Measurements from ENCODE around the gene SPTBN1. TPM values are rescaled to one million over a fixed set of nuclear protein-coding genes. Genes with fewer than 3 reads are reported as not detected.

The SPTBN1 gene
- total RNA-seq, 1 experiment from 2014 or later = 171 TPM

DNA sequence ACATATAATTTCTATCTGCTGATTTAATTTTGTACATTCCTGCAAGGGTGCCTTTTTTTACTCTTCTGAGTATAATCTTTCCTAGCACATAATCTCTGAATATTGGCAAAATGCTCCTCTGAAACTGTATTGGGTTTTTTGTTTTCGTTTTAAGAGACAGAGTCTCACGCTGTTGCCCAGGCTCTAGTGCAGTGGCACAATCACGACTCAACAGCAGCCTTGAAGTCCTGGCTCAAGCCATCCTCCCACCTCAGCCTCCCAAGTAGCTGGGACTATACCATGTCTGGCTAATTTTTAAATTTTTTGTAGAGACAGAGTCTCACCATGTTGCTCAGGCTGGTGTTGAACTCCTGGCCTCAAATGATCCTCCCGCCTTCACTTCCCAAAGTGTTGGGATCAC, 104.9 kb downstream of the SPTBN1 start:
- Mint-ChIP-seq H3K9me3 (ENCODE audit: unreplicated experiment) (no peaks in the 10 kb centered on the region), H3K27ac (ENCODE audit: low read depth, unreplicated experiment) (peak overlapping the region; percentile 96), H3K27me3 (ENCODE audit: insufficient read depth, unreplicated experiment) (no peaks in the 10 kb centered on the region), H3K36me3 (ENCODE audit: insufficient read depth, unreplicated experiment) (peaks cover 14% of the 10 kb centered on the region), H3K4me1 (ENCODE audit: insufficient read depth, unreplicated experiment) (peaks cover 32% of the 10 kb centered on the region), H3K4me3 (ENCODE audit: unreplicated experiment) (peak overlapping the region; percentile 87)
- intact Hi-C loops (cut with micrococcal nuclease) = no loop called here
- no TSS peak for BruUV-seq (replicated peaks)
- TF ChIP-seq, protein P1, sequence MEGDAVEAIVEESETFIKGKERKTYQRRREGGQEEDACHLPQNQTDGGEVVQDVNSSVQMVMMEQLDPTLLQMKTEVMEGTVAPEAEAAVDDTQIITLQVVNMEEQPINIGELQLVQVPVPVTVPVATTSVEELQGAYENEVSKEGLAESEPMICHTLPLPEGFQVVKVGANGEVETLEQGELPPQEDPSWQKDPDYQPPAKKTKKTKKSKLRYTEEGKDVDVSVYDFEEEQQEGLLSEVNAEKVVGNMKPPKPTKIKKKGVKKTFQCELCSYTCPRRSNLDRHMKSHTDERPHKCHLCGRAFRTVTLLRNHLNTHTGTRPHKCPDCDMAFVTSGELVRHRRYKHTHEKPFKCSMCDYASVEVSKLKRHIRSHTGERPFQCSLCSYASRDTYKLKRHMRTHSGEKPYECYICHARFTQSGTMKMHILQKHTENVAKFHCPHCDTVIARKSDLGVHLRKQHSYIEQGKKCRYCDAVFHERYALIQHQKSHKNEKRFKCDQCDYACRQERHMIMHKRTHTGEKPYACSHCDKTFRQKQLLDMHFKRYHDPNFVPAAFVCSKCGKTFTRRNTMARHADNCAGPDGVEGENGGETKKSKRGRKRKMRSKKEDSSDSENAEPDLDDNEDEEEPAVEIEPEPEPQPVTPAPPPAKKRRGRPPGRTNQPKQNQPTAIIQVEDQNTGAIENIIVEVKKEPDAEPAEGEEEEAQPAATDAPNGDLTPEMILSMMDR (IDR thresholded peaks at IDR 0.05; ENCODE audit: unreplicated experiment) = no peak
- CTCF ChIA-PET = interaction anchor here (1.2 to 3.7 kb wide), 4 partner anchors 9 to 37 kb away, joined by 4 to 32 read pairs (median 13); no protein-coding TSS in a partner anchor
- POLR2A ChIA-PET = interaction anchor here (1.1 to 12.1 kb wide), 13 partner anchors 13 to 591 kb away, joined by 3 to 427 read pairs (median 18); partner anchors contain the start of genes ACYP2, EML6 and PSME4
- DNase-seq (ENCODE audit: unreplicated experiment) = no peak

DNA sequence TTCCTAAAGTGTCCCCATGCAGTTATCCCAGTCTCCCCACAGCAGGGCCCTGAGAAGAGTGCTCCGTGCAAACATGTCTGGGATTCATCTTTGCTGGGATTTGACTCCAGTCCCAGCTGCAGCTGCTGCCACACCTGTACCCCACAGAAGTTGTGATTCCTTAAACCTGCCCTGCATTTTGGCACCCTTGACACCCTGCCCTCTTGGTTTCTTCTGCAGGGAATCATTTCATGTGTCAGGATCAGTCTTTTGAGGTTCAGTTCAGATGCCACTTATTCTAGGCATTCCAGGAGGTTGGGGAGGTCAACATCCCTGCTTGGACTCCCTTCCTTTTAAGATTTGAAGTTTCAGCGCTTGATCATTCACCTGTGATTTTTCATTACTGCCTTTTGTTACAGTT, 108.3 kb downstream of the SPTBN1 start:
- no TSS peak for BruUV-seq (replicated peaks)
- no peak for DNase-seq (ENCODE audit: unreplicated experiment)
- TF ChIP-seq, protein P1 (IDR thresholded peaks at IDR 0.05; ENCODE audit: unreplicated experiment) = no peak
- H3K27ac Mint-ChIP-seq (ENCODE audit: low read depth, unreplicated experiment) = no peak overlapping the region
- H3K4me3 Mint-ChIP-seq (ENCODE audit: unreplicated experiment) = no peak overlapping the region
- POLR2A ChIA-PET = interaction anchor here (1.9 to 12.1 kb wide), 3 partner anchors 10 to 36 kb away, joined by 4 to 427 read pairs (median 249); no protein-coding TSS in a partner anchor
- H3K27me3 Mint-ChIP-seq (ENCODE audit: insufficient read depth, unreplicated experiment) = no peaks in the 10 kb centered on the region
- intact Hi-C loops (cut with micrococcal nuclease) = no loop called here
- H3K9me3 Mint-ChIP-seq (ENCODE audit: unreplicated experiment) = no peaks in the 10 kb centered on the region
- CTCF ChIA-PET = no interaction called here
- peaks cover 29% of the 10 kb centered on the region for H3K4me1 Mint-ChIP-seq (ENCODE audit: insufficient read depth, unreplicated experiment)
- peaks cover 14% of the 10 kb centered on the region for H3K36me3 Mint-ChIP-seq (ENCODE audit: insufficient read depth, unreplicated experiment)

DNA sequence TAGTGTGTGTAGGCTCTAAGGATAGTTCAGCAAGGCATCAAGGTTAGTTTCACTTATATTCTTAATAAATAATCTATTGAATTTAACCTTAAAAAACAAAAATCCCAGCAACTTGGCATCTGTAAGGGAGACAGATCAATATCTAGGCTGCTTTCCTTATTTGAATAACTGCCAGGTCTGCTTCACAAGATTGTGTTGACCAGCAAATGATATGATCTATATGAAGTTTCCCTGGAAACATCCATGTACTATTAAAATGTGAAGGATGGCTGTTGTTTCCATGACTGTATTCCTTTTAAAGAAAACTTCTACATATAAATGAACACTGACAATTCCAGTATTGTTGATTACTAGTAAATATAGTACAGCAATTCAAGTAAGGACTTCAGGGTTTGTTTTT, 109.4 kb downstream of the SPTBN1 start:
- no TSS peak for BruUV-seq (replicated peaks)
- H3K27me3 Mint-ChIP-seq (ENCODE audit: insufficient read depth, unreplicated experiment) = no peaks in the 10 kb centered on the region
- H3K36me3 Mint-ChIP-seq (ENCODE audit: insufficient read depth, unreplicated experiment) = peaks cover 14% of the 10 kb centered on the region
- H3K27ac Mint-ChIP-seq (ENCODE audit: low read depth, unreplicated experiment) = no peak overlapping the region
- peaks cover 40% of the 10 kb centered on the region for H3K4me1 Mint-ChIP-seq (ENCODE audit: insufficient read depth, unreplicated experiment)
- TF ChIP-seq, protein P1 (IDR thresholded peaks at IDR 0.05; ENCODE audit: unreplicated experiment) = no peak
- ChIA-PET POLR2A (interaction anchor here (1.9 to 12.1 kb wide), 2 partner anchors 9 to 35 kb away, joined by 4 to 427 read pairs; no protein-coding TSS in a partner anchor), CTCF (interaction anchor here (0.6 to 0.7 kb wide), 3 partner anchors 36 to 449 kb away, joined by 3 to 4 read pairs (median 3); no protein-coding TSS in a partner anchor)
- no peaks in the 10 kb centered on the region for H3K9me3 Mint-ChIP-seq (ENCODE audit: unreplicated experiment)
- intact Hi-C loops (cut with micrococcal nuclease) = no loop called here
- H3K4me3 Mint-ChIP-seq (ENCODE audit: unreplicated experiment) = no peak overlapping the region
- DNase-seq (ENCODE audit: unreplicated experiment) = no peak

DNA sequence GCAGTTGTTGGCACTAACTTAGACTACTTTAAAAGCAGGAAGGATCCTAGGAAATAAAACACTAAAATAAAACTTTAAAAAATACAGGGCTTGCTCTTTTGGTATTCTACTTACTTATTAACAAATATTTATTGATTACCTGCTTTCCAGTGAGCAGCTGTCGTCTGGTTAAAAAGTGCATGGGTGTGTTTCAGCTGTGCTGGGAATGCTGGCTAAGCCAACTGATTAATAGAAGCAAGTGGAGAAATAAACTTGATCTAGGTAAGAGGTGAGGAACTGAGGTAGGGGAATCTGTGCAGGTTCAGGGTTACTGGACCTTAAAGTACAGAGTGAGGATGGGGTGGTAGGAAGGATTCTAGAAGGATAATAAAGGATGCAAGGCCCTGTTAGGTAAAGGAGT, 110.8 kb downstream of the SPTBN1 start:
- Mint-ChIP-seq H3K4me3 (ENCODE audit: unreplicated experiment) (no peak overlapping the region), H3K9me3 (ENCODE audit: unreplicated experiment) (no peaks in the 10 kb centered on the region), H3K27me3 (ENCODE audit: insufficient read depth, unreplicated experiment) (no peaks in the 10 kb centered on the region), H3K36me3 (ENCODE audit: insufficient read depth, unreplicated experiment) (peaks cover 12% of the 10 kb centered on the region), H3K27ac (ENCODE audit: low read depth, unreplicated experiment) (no peak overlapping the region), H3K4me1 (ENCODE audit: insufficient read depth, unreplicated experiment) (peaks cover 44% of the 10 kb centered on the region)
- POLR2A ChIA-PET = interaction anchor here (1.3 to 12.1 kb wide), 2 partner anchors 8 to 9 kb away, joined by 8 to 427 read pairs; no protein-coding TSS in a partner anchor
- BruUV-seq (replicated peaks) = no TSS peak
- intact Hi-C loops (cut with micrococcal nuclease) = no loop called here
- no peak for DNase-seq (ENCODE audit: unreplicated experiment)
- TF ChIP-seq, protein P1 (IDR thresholded peaks at IDR 0.05; ENCODE audit: unreplicated experiment) = no peak
- CTCF ChIA-PET = interaction anchor here (0.7 kb wide), 1 partner anchor 490 kb away, joined by 6 read pairs; no protein-coding TSS in a partner anchor
